Mucosa of descending colon (tissue), 3 donors: Measurements from ENCODE around the gene FBH1. TPM values are rescaled to one million over a fixed set of nuclear protein-coding genes. Genes with fewer than 3 reads are reported as not detected.
"Not testable (repeated sequence)": the region's sequence is repeated elsewhere in the genome, so short reads cannot be mapped to it uniquely, and the experiment has no call there.

Source experiments
- ATAC-seq: fragments of 200-7000 bp; cut with Tn5 transposase; one replicate; pipeline ENCODE4 v1.9.1; 2020; ENCODE audit warnings: mild to moderate bottlenecking, moderate library complexity
- DNase-seq, 3 donors: peaks; one replicate each; pipeline ENCODE4 v3.0.0-alpha.2; 2020
- H3K36me3 ChIP-seq: fragments of 200-600 bp; one replicate; pipeline ENCODE4 v1.8.0; 2021; ENCODE audit warnings: low read depth, mild to moderate bottlenecking
- H3K4me1 ChIP-seq: fragments of 200-600 bp; one replicate; pipeline ENCODE4 v1.8.0; 2021; ENCODE audit warnings: low read depth, mild to moderate bottlenecking
- H3K4me3 ChIP-seq: fragments of 200-600 bp; one replicate; pipeline ENCODE4 v1.8.0; 2021; ENCODE audit warnings: mild to moderate bottlenecking
- H3K9me3 ChIP-seq: fragments of 200-600 bp; one replicate; pipeline ENCODE4 v1.8.0; 2021; ENCODE audit warnings: mild to moderate bottlenecking
- intact Hi-C, 2 donors: fragments of 100-400 bp; cut with DNase I in 1 of 2; cut with micrococcal nuclease in 1 of 2; formaldehyde crosslinking; loops; one replicate each; pipeline versions ENCODE4 v1.11.0 to v1.11.1; 2022; cut with DNase I, micrococcal nuclease
- total RNA-seq, 3 donors: library from RNA; stranded (reverse); fragmentation: NEBNext Ultra II Directional in 2 of 3; extraction: Animal tissue kit (Norgen Biotek cat#: 25700) in 2 of 3; gene quantifications; one replicate each; pipeline versions ENCODE4 v1.2.1 to v1.2.4, GENCODE V29; 2021 to 2023
- TF ChIP-seq, protein P1 (sequence below): fragments of 200-600 bp; IDR thresholded peaks from one replicate; pipeline ENCODE4 v1.8.0; 2022; ENCODE audit warnings: antibody characterized with exemption, mild to moderate bottlenecking
- donor health status: DM: no; HTN: no; CAD: no; lungs with moderate emphysema.
- donor health status: DM: no; HTN: no; CAD: no.
- donor health status: DM: no; HTN: yes; CAD: no.

The FBH1 gene
- total RNA-seq, 3 donors from 2014 or later = 74.1 to 109 (median 100) TPM

DNA sequence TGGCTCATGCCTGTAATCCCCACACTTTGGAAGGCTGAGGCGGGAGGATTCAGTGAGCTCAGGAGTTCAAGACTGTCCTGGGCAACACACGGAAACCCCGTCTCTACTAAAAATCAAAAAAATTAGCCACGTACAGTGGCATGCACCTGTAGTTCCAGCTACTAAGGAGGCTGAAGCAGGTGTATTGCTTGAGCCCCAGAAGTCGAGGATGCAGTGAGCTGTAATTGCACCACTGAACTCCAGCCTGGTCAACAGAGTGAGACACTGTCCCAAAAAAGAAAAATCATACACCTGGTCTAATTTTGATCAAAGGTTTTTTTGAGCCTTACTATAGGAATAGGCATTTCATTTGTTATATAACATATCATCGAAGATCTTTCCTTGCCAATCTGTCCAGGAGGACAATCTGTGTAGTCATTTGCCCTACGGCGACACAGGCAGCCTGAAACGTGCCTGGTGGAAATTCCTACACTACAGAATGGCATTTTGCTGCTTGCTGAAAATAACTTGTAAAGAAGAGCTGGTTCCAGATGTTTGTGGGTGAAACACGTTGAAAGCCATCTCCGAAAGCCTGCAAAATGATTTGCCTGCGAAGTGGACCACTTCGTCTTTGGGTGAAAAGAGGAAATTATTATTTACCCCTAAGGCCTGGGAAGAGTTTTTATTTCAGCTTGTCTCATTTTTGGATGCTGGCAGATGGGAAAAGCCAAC lies 45.5 kb upstream of the FBH1 start:
- Histone ChIP-seq H3K4me3 (no peak overlapping the region), H3K9me3 (no peaks in the 10 kb centered on the region), H3K4me1 (no peaks in the 10 kb centered on the region), H3K36me3 (no peaks in the 10 kb centered on the region)
- intact Hi-C loops = no loop called here
- TF ChIP-seq, protein P1, sequence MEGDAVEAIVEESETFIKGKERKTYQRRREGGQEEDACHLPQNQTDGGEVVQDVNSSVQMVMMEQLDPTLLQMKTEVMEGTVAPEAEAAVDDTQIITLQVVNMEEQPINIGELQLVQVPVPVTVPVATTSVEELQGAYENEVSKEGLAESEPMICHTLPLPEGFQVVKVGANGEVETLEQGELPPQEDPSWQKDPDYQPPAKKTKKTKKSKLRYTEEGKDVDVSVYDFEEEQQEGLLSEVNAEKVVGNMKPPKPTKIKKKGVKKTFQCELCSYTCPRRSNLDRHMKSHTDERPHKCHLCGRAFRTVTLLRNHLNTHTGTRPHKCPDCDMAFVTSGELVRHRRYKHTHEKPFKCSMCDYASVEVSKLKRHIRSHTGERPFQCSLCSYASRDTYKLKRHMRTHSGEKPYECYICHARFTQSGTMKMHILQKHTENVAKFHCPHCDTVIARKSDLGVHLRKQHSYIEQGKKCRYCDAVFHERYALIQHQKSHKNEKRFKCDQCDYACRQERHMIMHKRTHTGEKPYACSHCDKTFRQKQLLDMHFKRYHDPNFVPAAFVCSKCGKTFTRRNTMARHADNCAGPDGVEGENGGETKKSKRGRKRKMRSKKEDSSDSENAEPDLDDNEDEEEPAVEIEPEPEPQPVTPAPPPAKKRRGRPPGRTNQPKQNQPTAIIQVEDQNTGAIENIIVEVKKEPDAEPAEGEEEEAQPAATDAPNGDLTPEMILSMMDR = no peak
- ATAC-seq (peak; percentile 30), DNase-seq (no peak)

DNA sequence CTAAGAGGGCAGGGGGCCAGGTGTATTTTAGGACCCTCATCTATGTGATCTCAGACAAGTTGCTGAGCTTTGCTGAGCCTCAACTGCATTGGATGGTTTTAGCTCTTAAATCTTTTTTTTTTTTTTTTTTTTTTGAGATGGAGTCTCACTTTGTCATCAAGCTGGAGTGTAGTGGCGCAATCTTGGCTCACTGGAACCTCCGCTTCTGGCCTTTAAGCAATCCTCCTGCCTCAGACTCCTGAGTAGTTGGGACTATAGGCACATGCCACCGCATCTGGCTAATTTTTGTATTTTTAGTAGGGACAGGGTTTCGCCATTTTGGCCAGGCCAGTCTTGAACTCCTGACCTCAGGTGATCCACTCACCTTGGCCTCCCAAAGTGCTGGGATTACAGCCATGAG lies 43.4 kb upstream of the FBH1 start:
- DNase-seq, H3K4me3 ChIP-seq, H3K4me1 ChIP-seq, H3K36me3 ChIP-seq, intact Hi-C loops, ATAC-seq, H3K9me3 ChIP-seq: not testable (repeated sequence)

DNA sequence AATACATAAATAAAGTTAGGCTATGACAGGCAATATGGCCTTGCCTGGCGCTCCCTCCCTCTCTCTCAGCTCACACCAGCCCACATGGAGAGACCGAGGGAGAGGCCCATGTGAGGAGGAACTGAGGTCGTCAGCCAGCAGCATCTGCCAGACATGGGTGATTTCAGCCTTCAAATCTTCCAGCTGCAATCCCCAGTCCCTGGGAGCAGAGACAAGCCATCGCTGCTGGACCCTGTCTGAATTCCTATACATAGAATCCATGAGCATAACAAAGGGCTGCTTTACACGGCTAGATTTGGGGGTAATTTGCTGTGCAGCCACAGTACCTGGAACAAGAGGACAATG lies 35.9 kb upstream of the FBH1 start:
- Histone ChIP-seq H3K4me3 (no peak overlapping the region), H3K4me1 (no peaks in the 10 kb centered on the region), H3K9me3 (no peaks in the 10 kb centered on the region), H3K36me3 (no peaks in the 10 kb centered on the region)
- intact Hi-C loops = no loop called here
- DNase-seq (no peak), ATAC-seq (no peak)
- TF ChIP-seq, protein P1 = no peak

DNA sequence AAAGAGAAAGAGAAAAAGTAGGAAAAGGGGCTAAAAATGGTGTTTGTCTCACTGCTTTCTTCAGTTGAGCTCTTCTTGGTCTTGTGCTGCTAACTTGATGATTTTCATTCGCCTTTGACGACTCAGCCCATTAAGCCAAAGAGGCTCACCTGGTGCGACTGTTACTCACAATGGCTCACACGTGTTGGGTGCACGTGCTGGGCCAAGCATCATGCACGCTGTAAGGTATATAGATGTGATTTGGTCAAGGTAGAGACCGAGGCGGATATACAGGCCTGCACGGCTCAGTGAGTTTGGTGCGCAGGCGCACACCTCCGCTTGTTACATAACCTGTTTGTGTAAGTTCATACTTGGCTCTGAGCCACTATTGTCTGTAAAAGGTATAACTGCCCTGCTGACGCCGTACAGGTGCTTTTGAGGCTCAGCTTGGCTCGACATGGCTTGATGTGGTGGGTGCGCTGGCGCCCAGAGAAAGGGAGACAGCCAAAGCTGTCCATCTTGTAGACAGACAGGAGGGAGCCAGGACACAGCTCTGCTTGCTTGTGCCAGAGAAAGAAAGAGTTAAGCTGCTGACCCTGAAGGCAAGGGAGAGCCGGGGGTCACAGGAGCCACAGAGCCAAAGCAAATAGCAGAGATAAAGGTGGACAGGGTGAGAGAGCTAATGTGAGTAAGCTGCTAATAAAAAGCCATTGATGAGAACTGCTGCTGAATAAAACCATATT lies 33.9 kb upstream of the FBH1 start:
- Histone ChIP-seq H3K4me3 (no peak overlapping the region), H3K9me3 (no peaks in the 10 kb centered on the region), H3K4me1 (no peaks in the 10 kb centered on the region), H3K36me3 (no peaks in the 10 kb centered on the region)
- TF ChIP-seq, protein P1 = no peak
- DNase-seq (no peak), ATAC-seq (no peak)
- intact Hi-C loops = no loop called here

DNA sequence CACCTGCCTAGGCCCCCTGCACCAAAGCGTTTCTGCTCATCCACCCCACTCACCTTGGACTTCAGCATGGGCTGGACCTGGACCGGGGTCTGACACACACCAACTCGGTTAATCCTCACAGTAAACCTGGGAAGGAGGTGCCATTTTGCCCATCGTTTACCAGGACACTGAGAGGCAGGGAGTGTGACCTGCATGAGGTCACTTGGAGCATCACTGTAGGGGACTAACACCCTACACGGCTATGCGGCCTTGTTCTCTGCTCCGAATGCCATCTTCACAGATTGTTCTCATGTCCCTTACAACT lies 33.4 kb upstream of the FBH1 start:
- DNase-seq (no peak), ATAC-seq (no peak)
- intact Hi-C loops = no loop called here
- TF ChIP-seq, protein P1 = no peak
- Histone ChIP-seq H3K9me3 (no peaks in the 10 kb centered on the region), H3K4me3 (no peak overlapping the region), H3K36me3 (no peaks in the 10 kb centered on the region), H3K4me1 (no peaks in the 10 kb centered on the region)

DNA sequence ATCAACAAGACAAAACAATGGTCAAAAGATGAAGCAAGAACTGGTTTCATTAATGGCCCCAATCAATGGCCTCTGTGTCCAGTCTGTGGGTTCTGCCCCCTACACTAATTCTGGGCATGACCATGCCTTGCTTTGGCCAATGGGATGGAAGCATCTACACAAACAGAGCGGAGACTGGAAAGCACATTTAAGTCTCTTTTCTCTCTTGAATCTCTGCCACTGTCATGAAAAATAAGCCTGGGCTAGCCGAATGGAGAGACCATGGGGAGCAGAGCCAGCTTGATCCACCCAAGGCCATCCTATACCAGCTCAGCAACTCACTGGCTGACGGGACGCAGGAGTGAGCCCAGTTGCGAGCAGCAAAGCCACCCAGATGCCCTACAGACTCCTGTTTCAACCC lies 31.2 kb upstream of the FBH1 start:
- TF ChIP-seq, protein P1 = no peak
- Histone ChIP-seq H3K4me1 (no peaks in the 10 kb centered on the region), H3K36me3 (no peaks in the 10 kb centered on the region), H3K4me3 (no peak overlapping the region), H3K9me3 (no peaks in the 10 kb centered on the region)
- ATAC-seq (no peak), DNase-seq (no peak)
- intact Hi-C loops = no loop called here
